HG02623 (cell line): ENCODE results near the gene SAMD4A.

Source experiments
- ATAC-seq: cut with Tn5 transposase; IDR thresholded peaks from one replicate; pipeline ENCODE4 v1.9.1; 2021; ENCODE audit warnings: moderate library complexity; ENCODE audit not compliant: unreplicated experiment

The SAMD4A gene

DNA sequence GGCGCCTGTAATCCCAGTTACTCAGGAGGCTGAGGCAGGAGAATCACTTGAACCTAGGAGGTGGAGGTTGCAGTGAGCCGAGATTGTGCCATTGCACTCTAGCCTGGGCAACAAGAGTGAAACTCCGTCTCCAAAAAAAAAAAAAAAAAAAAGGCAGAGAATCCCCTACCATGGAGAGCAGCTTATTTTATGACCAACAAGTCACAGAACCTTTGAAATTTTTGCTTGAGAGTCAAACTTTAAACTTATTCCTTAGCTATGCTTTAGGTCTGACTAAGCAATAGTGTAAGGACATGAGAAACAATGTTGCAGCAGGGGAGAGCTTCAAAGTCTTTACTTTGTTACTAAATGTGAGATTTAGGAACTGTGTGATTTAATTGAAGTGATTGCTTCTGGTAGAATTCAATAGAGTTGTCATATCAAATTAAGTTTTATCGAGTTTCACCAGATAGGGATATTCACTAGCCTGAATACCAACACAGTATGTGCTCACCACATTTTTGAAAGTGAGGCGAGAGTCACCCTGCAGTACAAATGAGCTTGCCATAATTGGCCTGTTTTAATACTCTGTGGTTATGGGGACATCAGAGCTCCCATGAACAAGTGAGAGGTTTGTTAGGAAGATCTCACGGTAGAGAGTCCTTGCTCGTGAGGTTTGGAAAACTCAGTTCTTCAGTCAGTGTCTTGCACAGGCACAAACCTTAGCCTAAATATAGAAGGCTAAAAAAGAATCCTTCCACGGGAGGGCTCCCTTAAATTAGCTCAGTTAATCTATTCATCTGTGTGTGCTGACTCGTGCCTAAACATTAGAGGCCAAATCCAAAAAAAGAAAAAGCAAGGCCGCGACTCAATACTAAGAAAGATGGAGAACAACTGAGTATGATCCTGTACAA, 108.6 kb downstream of the SAMD4A start:
- no peak for ATAC-seq

DNA sequence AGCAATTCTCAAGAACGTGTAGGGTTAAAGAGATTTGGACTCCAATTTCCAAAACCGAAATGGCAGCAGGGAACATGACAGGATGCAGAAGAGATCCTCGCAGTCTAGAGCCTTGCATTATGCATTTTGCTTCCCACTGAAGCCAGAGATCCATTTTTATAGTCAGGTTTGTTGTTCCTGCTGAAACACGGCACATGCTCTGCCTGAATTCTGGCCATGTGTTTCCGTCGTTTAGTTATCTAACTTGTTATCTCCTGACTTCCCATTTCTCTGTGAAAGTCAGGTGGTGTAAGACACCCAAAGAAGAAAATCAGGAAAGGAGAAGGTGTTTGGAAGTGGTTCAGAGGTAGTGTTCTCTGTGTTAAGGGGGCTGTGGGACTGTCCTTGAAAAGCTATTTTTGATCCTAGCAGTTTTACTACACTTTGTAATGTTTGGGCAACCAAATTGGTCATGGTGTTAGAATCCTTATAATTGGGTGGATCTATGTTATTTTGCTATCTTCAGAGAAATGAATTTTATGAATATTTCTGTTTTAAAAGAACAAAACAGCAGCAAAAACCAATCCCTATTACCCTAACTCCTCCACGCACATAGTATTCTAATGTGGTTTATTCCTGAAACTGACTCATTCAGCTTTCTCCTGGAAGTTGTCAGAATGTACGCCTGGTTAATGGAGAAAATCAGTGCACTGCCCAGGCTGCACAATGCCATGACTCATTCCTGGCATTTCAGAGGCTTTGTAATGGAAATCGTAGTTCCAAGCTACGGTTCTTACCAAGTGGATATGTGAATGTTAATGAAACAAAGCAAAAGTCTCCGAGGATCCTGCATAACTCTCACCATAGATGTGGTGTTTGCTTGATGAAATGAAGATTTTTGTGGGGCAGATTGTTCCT, 110.1 kb downstream of the SAMD4A start:
- ATAC-seq, result no peak

- ATAC-seq, result no peak
These were observed 113.7 kb downstream of the SAMD4A start for GRCh38 chr14:54680651-54681050.

DNA sequence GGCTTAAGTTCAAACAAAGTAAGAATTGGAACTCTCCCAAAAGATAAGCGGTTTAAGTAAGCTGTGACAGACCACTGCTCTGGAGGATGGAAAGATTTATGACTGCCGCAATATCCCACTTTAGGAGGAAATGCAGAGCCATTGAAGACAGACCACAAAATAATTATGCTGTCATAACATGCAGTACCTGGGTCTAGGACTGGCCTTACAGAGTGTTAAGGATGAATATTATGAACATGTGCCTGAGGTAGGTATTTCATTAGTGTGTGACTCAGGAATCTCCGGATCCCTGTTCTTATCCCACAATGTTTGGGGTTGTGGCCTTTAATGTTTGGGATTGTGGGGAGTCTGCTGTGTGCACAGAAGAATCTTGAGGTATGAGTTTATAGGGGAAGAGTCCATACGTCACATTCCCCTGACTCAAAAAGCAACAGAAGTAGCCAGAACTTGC, 114.9 kb downstream of the SAMD4A start:
- ATAC-seq, result no peak

GRCh38 chr14:54682578-54682977, 115.7 kb downstream of the SAMD4A start:
- no peak for ATAC-seq

GRCh38 chr14:54683882-54684794, 117.2 kb downstream of the SAMD4A start:
- ATAC-seq, result no peak

DNA sequence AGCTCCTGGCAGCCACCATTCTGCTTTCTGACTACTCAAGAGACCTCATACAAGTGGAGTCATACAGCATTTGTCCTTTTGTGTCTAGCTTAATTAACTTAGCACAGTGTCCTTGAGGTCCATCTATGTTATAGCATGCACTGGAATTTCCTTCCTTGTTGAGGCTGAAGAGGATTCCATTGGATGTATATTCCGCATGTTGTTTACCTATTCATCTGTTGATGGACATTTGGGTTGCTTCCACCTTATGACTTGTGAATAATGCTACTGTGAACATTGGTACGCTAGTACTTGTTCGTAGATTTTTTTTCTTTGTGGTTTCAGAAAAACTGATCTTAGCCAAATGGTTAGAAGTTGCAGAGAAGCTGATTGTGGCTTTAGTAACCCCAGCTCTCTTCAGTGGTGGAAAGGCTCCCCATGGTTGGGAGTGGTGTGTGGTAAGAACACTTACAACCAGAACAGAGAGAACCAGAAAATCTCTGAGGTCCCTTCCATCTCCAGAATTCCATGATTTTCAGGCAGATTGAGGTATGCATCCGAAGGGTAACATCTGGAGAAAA, 118.4 kb downstream of the SAMD4A start:
- ATAC-seq, result no peak

- ATAC-seq, result no peak
These were observed 119.4 kb downstream of the SAMD4A start for GRCh38 chr14:54686219-54686870.

- ATAC-seq, result no peak
These were observed 120.2 kb downstream of the SAMD4A start for GRCh38 chr14:54686871-54687749.

GRCh38 chr14:54687750-54688119, 120.8 kb downstream of the SAMD4A start:
- ATAC-seq, result no peak

- no peak for ATAC-seq
These were observed 121.3 kb downstream of the SAMD4A start for GRCh38 chr14:54688229-54688628.

- ATAC-seq, result no peak
These were observed 123.0 kb downstream of the SAMD4A start for GRCh38 chr14:54689928-54690327.

DNA sequence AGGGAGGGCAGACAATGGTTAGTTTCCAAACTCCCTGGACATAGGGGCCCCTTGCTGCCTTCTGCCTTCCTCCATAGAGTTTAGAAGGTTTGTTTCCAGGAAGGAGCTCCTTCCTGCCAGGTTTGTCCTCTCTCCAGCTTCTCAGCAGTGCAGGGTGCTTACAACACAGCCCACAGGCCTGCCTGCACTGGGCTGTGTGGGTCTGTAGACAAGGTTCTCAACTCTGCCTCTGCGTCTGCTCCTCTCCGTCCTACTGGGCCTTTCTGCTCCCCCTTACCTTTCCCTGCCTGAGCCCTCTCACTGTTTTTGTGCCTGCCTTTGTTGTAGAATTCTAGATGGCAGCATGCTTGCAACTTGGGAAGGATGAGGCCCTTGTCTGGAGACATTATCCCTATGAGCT, 124.0 kb downstream of the SAMD4A start:
- no peak for ATAC-seq

- ATAC-seq, result no peak
These were observed 124.8 kb downstream of the SAMD4A start for GRCh38 chr14:54691525-54692283.

GRCh38 chr14:54692284-54692772, 125.4 kb downstream of the SAMD4A start:
- ATAC-seq, result no peak

GRCh38 chr14:54693761-54694160, 126.8 kb downstream of the SAMD4A start:
- ATAC-seq, result no peak

- no peak for ATAC-seq
These were observed 128.3 kb downstream of the SAMD4A start for GRCh38 chr14:54695196-54695595.

DNA sequence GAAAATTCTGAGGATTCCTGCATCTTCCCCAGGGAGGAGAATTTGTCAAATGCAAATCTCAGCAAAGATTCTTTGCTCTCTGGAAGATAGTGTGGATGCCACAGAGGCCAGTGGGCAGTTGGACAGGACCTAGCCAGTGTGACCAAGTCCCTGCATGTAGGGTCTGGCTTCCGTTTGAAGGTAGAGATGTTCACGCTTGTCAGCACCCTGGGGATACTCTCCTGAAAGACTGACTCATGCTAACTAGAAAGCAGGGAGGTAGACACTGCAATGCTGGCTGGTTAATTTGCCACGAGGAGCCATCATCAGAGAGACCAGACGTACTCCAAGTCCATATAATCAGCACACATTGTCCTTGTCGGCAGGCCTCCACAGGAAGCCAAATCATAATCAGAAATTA, 130.1 kb downstream of the SAMD4A start:
- no peak for ATAC-seq
